HEK293T (cell line): ENCODE measurements around the gene EVI2B.

Experiments
- ARNT ChIP-seq: fragments of 450-650 bp; IDR thresholded peaks from 2 replicates; pipeline ENCODE4 v1.6.1; 2017; ENCODE audit warnings: mild to moderate bottlenecking
- CTBP1 ChIP-seq: fragments of 450-650 bp; IDR thresholded peaks from 2 replicates; pipeline ENCODE4 v1.6.1; 2016; ENCODE audit warnings: borderline replicate concordance
- ELF4 ChIP-seq: fragments of 450-650 bp; IDR thresholded peaks from 2 replicates; pipeline ENCODE4 v1.6.1; 2017; ENCODE audit warnings: antibody characterized with exemption
- FOXA1 ChIP-seq: fragments of 450-650 bp; IDR thresholded peaks from 2 replicates; pipeline ENCODE4 v1.6.1; 2016; ENCODE audit warnings: mild to moderate bottlenecking
- FOXK2 ChIP-seq: fragments of 450-650 bp; IDR thresholded peaks from 2 replicates; pipeline ENCODE4 v1.6.1; 2016; ENCODE audit warnings: mild to moderate bottlenecking
- L3MBTL2 ChIP-seq: fragments of 450-650 bp; conservative IDR thresholded peaks from 2 replicates; pipeline ENCODE4 v1.6.1; 2016; ENCODE audit warnings: mild to moderate bottlenecking
- LEF1 ChIP-seq: fragments of 450-650 bp; IDR thresholded peaks from 2 replicates; pipeline ENCODE4 v1.6.1; 2017; ENCODE audit warnings: mild to moderate bottlenecking, borderline replicate concordance
- NFRKB ChIP-seq: fragments of 450-650 bp; IDR thresholded peaks from 2 replicates; pipeline ENCODE4 v1.6.1; 2016; ENCODE audit warnings: mild to moderate bottlenecking, moderate library complexity
- SP1 ChIP-seq: fragments of 450-650 bp; IDR thresholded peaks from 2 replicates; pipeline ENCODE4 v1.6.1; 2017
- SUZ12 ChIP-seq: fragments of 450-650 bp; IDR thresholded peaks from 2 replicates; pipeline ENCODE4 v1.6.1; 2016; ENCODE audit warnings: mild to moderate bottlenecking
- TARDBP ChIP-seq: fragments of 450-650 bp; IDR thresholded peaks from 2 replicates; pipeline ENCODE4 v1.6.1; 2016
- ZNF384 ChIP-seq: fragments of 450-650 bp; IDR thresholded peaks from 2 replicates; pipeline ENCODE4 v1.6.1; 2016
- TF ChIP-seq, protein P1 (sequence below): fragments of 450-650 bp; IDR thresholded peaks from 2 replicates; pipeline ENCODE4 v1.6.1; 2016

DNA sequence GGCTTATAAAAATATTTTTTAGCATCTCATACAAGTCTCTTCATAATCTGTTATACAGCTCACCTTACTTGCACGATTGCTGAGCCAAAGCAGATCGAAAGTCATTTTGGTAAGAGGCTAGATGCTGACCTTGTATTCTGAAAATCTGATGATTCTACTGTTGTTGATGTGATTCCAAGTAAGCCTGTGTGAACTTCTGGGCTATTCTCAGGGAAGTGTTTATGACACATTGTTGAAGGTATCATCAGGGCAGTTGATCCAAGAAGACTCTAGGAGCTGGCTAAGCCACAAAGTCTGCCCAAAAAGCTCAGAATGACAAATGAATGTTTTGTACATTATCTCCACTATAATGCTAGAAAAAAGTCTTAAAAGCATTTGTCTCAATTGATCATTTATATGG, 32.8 kb downstream of the EVI2B start:
- TF ChIP-seq LEF1: no peak
- TF ChIP-seq ARNT: no peak
- no peak for TF ChIP-seq CTBP1
- no peak for TF ChIP-seq SP1
- TF ChIP-seq ELF4: no peak
- TF ChIP-seq FOXA1: no peak
- TF ChIP-seq, protein P1, sequence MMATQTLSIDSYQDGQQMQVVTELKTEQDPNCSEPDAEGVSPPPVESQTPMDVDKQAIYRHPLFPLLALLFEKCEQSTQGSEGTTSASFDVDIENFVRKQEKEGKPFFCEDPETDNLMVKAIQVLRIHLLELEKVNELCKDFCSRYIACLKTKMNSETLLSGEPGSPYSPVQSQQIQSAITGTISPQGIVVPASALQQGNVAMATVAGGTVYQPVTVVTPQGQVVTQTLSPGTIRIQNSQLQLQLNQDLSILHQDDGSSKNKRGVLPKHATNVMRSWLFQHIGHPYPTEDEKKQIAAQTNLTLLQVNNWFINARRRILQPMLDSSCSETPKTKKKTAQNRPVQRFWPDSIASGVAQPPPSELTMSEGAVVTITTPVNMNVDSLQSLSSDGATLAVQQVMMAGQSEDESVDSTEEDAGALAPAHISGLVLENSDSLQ: no peak
- no peak for TF ChIP-seq ZNF384
- TF ChIP-seq TARDBP: no peak
- TF ChIP-seq SUZ12: no peak
- TF ChIP-seq FOXK2: no peak
- no peak for TF ChIP-seq NFRKB
- no peak for TF ChIP-seq L3MBTL2
